Measurements from ENCODE around the gene FAM107A.

Gene FAM107A

GRCh38 chr3:58573640-58574039, 3.6 kb downstream of the FAM107A start:
- H3K27me3 ChIP-seq (ENCODE audit: insufficient read depth, low read length) = peaks cover 4% of the 10 kb centered on the region; the same call in 1 of the 2 replicates
- H3K36me3 ChIP-seq (ENCODE audit: insufficient read depth, low read length) = no peaks in the 10 kb centered on the region
- H3K4me2 ChIP-seq (ENCODE audit: low read length) = no peak overlapping the region
- H3K9me2 ChIP-seq (ENCODE audit: low read depth, low read length) = no peaks in the 10 kb centered on the region
- no peaks in the 10 kb centered on the region for H3K79me2 ChIP-seq (ENCODE audit: insufficient read depth, low read length)
- H3K9me3 ChIP-seq (ENCODE audit: low read length) = no peaks in the 10 kb centered on the region
- TF ChIP-seq, protein P1, sequence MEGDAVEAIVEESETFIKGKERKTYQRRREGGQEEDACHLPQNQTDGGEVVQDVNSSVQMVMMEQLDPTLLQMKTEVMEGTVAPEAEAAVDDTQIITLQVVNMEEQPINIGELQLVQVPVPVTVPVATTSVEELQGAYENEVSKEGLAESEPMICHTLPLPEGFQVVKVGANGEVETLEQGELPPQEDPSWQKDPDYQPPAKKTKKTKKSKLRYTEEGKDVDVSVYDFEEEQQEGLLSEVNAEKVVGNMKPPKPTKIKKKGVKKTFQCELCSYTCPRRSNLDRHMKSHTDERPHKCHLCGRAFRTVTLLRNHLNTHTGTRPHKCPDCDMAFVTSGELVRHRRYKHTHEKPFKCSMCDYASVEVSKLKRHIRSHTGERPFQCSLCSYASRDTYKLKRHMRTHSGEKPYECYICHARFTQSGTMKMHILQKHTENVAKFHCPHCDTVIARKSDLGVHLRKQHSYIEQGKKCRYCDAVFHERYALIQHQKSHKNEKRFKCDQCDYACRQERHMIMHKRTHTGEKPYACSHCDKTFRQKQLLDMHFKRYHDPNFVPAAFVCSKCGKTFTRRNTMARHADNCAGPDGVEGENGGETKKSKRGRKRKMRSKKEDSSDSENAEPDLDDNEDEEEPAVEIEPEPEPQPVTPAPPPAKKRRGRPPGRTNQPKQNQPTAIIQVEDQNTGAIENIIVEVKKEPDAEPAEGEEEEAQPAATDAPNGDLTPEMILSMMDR (IDR thresholded peaks at IDR 0.05; ENCODE audit: low read length) = no peak
- TF ChIP-seq EZH2 (IDR thresholded peaks at IDR 0.05; ENCODE audit: borderline replicate concordance, low read length) = no peak
- H3K9ac ChIP-seq (ENCODE audit: low read length) = no peak overlapping the region
- no peaks in the 10 kb centered on the region for H4K20me1 ChIP-seq (ENCODE audit: insufficient read depth, low read length)
- no peak overlapping the region for H2AFZ ChIP-seq (ENCODE audit: low read length)
- H3K27ac ChIP-seq (ENCODE audit: low read depth, low read length, poor library complexity, severe bottlenecking) = no peak overlapping the region
- no peaks in the 10 kb centered on the region for H3F3A ChIP-seq (ENCODE audit: insufficient read depth, low read length)
- no peaks in the 10 kb centered on the region for H3K4me1 ChIP-seq (ENCODE audit: insufficient read depth, low read length, severe bottlenecking)
- no peak overlapping the region for H3K4me3 ChIP-seq (ENCODE audit: low read depth, low read length, poor library complexity, severe bottlenecking)

- H3K4me3 ChIP-seq (ENCODE audit: low read depth, low read length, poor library complexity, severe bottlenecking) = no peak overlapping the region
- no peaks in the 10 kb centered on the region for H3K9me2 ChIP-seq (ENCODE audit: low read depth, low read length)
- H3K9me3 ChIP-seq (ENCODE audit: low read length) = no peaks in the 10 kb centered on the region
- no peaks in the 10 kb centered on the region for H3K36me3 ChIP-seq (ENCODE audit: insufficient read depth, low read length)
- no peak overlapping the region for H3K4me2 ChIP-seq (ENCODE audit: low read length)
- no peaks in the 10 kb centered on the region for H4K20me1 ChIP-seq (ENCODE audit: insufficient read depth, low read length)
- no peak overlapping the region for H2AFZ ChIP-seq (ENCODE audit: low read length)
- TF ChIP-seq EZH2 (IDR thresholded peaks at IDR 0.05; ENCODE audit: borderline replicate concordance, low read length) = no peak
- TF ChIP-seq, protein P1 (IDR thresholded peaks at IDR 0.05; ENCODE audit: low read length) = no peak
- no peak overlapping the region for H3K27ac ChIP-seq (ENCODE audit: low read depth, low read length, poor library complexity, severe bottlenecking)
- H3K9ac ChIP-seq (ENCODE audit: low read length) = no peak overlapping the region
- H3K79me2 ChIP-seq (ENCODE audit: insufficient read depth, low read length) = no peaks in the 10 kb centered on the region
- H3F3A ChIP-seq (ENCODE audit: insufficient read depth, low read length) = no peaks in the 10 kb centered on the region
- H3K27me3 ChIP-seq (ENCODE audit: insufficient read depth, low read length) = peaks cover 4% of the 10 kb centered on the region; the same call in 1 of the 2 replicates
- H3K4me1 ChIP-seq (ENCODE audit: insufficient read depth, low read length, severe bottlenecking) = no peaks in the 10 kb centered on the region
Observed at GRCh38 chr3:58572634-58573230, 4.5 kb downstream of the FAM107A start.

DNA sequence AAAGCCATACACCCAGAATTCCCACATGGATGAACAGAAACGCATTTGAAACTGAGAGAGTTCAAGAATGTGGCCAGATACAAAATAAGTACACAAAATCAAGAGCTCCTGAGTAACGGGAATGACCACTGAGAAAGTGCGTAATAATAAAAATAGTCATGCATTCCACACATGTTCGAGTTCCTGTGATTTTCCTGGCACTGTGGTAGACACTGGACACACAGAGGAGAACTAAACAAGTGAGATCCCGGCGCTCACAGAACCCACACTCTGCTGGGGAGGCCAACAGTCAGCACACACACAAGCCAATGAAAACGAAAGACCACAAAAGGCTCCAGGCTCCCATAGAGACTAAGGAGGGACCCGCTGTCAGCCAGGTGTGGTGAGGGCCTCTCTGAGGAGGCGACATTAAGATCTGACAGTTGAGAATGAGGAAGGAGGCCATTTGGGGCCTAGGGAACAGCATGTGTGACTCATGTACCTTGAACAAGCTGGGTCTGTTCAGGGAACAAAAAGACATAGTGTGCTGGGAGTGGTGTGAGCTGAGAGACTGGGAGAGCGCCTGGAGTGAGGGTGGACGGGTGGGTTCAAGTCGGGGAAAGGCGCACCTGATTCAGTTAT, 5.1 kb downstream of the FAM107A start:
- H3K9me3 ChIP-seq (ENCODE audit: low read length) = no peaks in the 10 kb centered on the region
- H3K27me3 ChIP-seq (ENCODE audit: insufficient read depth, low read length) = peaks cover 4% of the 10 kb centered on the region; the same call in 1 of the 2 replicates
- no peaks in the 10 kb centered on the region for H3K79me2 ChIP-seq (ENCODE audit: insufficient read depth, low read length)
- H3K27ac ChIP-seq (ENCODE audit: low read depth, low read length, poor library complexity, severe bottlenecking) = no peak overlapping the region
- no peak overlapping the region for H3K4me2 ChIP-seq (ENCODE audit: low read length)
- no peaks in the 10 kb centered on the region for H3K9me2 ChIP-seq (ENCODE audit: low read depth, low read length)
- H3F3A ChIP-seq (ENCODE audit: insufficient read depth, low read length) = no peaks in the 10 kb centered on the region
- no peak overlapping the region for H3K4me3 ChIP-seq (ENCODE audit: low read depth, low read length, poor library complexity, severe bottlenecking)
- H3K36me3 ChIP-seq (ENCODE audit: insufficient read depth, low read length) = no peaks in the 10 kb centered on the region
- H2AFZ ChIP-seq (ENCODE audit: low read length) = no peak overlapping the region
- no peaks in the 10 kb centered on the region for H3K4me1 ChIP-seq (ENCODE audit: insufficient read depth, low read length, severe bottlenecking)
- TF ChIP-seq, protein P1 (IDR thresholded peaks at IDR 0.05; ENCODE audit: low read length) = no peak
- no peak for TF ChIP-seq EZH2 (IDR thresholded peaks at IDR 0.05; ENCODE audit: borderline replicate concordance, low read length)
- no peaks in the 10 kb centered on the region for H4K20me1 ChIP-seq (ENCODE audit: insufficient read depth, low read length)
- H3K9ac ChIP-seq (ENCODE audit: low read length) = no peak overlapping the region

Measured in OCI-LY1 (cell line).